ENCODE measurements around the gene RNASEL.
A peak's percentile ranks its signal among the peaks of the same experiment; 100 is the strongest.

The RNASEL gene

GRCh38 chr1:182589520-182589919 lies 464 bp upstream of the RNASEL start:
- ChIA-PET CTCF (interaction anchor here (0.6 to 2.3 kb wide), 6 partner anchors 9 to 214 kb away, joined by 3 to 14 read pairs (median 4); no protein-coding TSS in a partner anchor), POLR2A (no interaction called here)
- Histone ChIP-seq H3K4me3 (ENCODE audit: low read depth, low read length) (no peak overlapping the region), H3K4me1 (ENCODE audit: control insufficient read depth, insufficient read depth, low read length) (no peaks in the 10 kb centered on the region), H3K27ac (ENCODE audit: extremely low read depth, low read depth, low read length) (no peak overlapping the region), H3K36me3 (ENCODE audit: control insufficient read depth in 2 of 2, insufficient read depth in 1 of 2, low read length in 2 of 2) (no peaks in the 10 kb centered on the region), H3K9me3 (ENCODE audit: control insufficient read depth, insufficient read depth, low read depth, low read length) (no peaks in the 10 kb centered on the region)
- TF ChIP-seq ZNF133 (tag by site-specific recombination; IDR thresholded peaks at IDR 0.05) (no peak), KLF7 (tag by site-specific recombination; IDR thresholded peaks at IDR 0.05; ENCODE audit: borderline replicate concordance) (no peak), ZNF645 (tag by site-specific recombination; IDR thresholded peaks at IDR 0.05) (no peak), ZNF677 (tag by site-specific recombination; IDR thresholded peaks at IDR 0.05) (no peak), ZNF404 (tag by site-specific recombination; IDR thresholded peaks at IDR 0.05) (no peak), MYNN (tag by site-specific recombination; IDR thresholded peaks at IDR 0.05; ENCODE audit: borderline replicate concordance) (no peak), OVOL3 (tag by site-specific recombination; IDR thresholded peaks at IDR 0.05) (no peak), ZNF157 (tag by site-specific recombination; IDR thresholded peaks at IDR 0.05) (no peak), OSR2 (tag by site-specific recombination; IDR thresholded peaks at IDR 0.05) (no peak), ZNF768 (tag by site-specific recombination; IDR thresholded peaks at IDR 0.05) (no peak), ZNF549 (tag by site-specific recombination; IDR thresholded peaks at IDR 0.05) (no peak)
- TF ChIP-seq, protein P1, sequence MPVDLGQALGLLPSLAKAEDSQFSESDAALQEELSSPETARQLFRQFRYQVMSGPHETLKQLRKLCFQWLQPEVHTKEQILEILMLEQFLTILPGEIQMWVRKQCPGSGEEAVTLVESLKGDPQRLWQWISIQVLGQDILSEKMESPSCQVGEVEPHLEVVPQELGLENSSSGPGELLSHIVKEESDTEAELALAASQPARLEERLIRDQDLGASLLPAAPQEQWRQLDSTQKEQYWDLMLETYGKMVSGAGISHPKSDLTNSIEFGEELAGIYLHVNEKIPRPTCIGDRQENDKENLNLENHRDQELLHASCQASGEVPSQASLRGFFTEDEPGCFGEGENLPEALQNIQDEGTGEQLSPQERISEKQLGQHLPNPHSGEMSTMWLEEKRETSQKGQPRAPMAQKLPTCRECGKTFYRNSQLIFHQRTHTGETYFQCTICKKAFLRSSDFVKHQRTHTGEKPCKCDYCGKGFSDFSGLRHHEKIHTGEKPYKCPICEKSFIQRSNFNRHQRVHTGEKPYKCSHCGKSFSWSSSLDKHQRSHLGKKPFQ (tag by site-specific recombination; IDR thresholded peaks at IDR 0.05): no peak

GRCh38 chr1:182587666-182588499 lies 1.2 kb downstream of the RNASEL start:
- no peaks in the 10 kb centered on the region for H3K36me3 ChIP-seq (ENCODE audit: control insufficient read depth in 2 of 2, insufficient read depth in 1 of 2, low read length in 2 of 2)
- H3K4me1 ChIP-seq (ENCODE audit: control insufficient read depth, insufficient read depth, low read length): no peaks in the 10 kb centered on the region
- H3K9me3 ChIP-seq (ENCODE audit: control insufficient read depth, insufficient read depth, low read depth, low read length): no peaks in the 10 kb centered on the region
- H3K4me3 ChIP-seq (ENCODE audit: low read depth, low read length): peak overlapping the region; percentile 61; the same call in 1 of the 2 replicates
- POLR2A ChIA-PET: no interaction called here
- TF ChIP-seq ZNF23 (tag by site-specific recombination; IDR thresholded peaks at IDR 0.05; ENCODE audit: borderline replicate concordance): no peak
- no peak for TF ChIP-seq ZNF645 (tag by site-specific recombination; IDR thresholded peaks at IDR 0.05)
- no peak overlapping the region for H3K27ac ChIP-seq (ENCODE audit: extremely low read depth, low read depth, low read length)
- CTCF ChIA-PET: interaction anchor here (0.6 to 2.3 kb wide), 11 partner anchors 11 to 509 kb away, joined by 3 to 14 read pairs (median 4); no protein-coding TSS in a partner anchor

DNA sequence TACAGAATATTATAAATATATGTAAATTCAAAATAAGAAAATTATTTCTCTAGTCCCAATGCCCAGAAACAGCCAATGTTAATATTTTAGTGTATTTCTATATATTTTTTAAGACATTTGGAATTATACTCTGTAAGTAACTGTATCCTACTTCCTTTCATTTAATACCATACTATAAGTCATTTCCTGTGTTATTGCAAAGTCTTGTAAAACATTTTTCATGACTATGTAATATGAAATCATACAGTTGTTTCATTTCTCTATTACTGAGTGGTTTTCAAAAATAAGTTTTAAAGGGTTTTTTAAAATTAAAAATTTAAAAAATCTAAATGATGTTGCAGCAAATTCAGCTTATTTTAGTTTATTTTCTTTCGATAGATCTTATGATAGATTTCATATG lies 2.0 kb downstream of the RNASEL start:
- POLR2A ChIA-PET: no interaction called here
- TF ChIP-seq TRIM28 (IDR thresholded peaks at IDR 0.05; ENCODE audit: borderline replicate concordance, low read length) (no peak), ZNF121 (tag by site-specific recombination; IDR thresholded peaks at IDR 0.05) (no peak), ZNF549 (tag by site-specific recombination; IDR thresholded peaks at IDR 0.05) (no peak), ZNF701 (tag by site-specific recombination; IDR thresholded peaks at IDR 0.05) (no peak), ZNF626 (tag by site-specific recombination; IDR thresholded peaks at IDR 0.05) (no peak), GLI4 (tag by site-specific recombination; IDR thresholded peaks at IDR 0.05) (no peak), ZNF132 (tag by site-specific recombination; IDR thresholded peaks at IDR 0.05; ENCODE audit: borderline replicate concordance) (no peak), ZNF223 (tag by site-specific recombination; IDR thresholded peaks at IDR 0.05) (no peak), ZNF10 (tag by site-specific recombination; IDR thresholded peaks at IDR 0.05) (no peak)
- TF ChIP-seq, protein P2, sequence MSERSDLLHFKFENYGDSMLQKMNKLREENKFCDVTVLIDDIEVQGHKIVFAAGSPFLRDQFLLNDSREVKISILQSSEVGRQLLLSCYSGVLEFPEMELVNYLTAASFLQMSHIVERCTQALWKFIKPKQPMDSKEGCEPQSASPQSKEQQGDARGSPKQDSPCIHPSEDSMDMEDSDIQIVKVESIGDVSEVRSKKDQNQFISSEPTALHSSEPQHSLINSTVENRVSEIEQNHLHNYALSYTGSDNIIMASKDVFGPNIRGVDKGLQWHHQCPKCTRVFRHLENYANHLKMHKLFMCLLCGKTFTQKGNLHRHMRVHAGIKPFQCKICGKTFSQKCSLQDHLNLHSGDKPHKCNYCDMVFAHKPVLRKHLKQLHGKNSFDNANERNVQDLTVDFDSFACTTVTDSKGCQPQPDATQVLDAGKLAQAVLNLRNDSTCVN (tag by site-specific recombination; optimal IDR thresholded peaks at IDR 0.05): no peak
- TF ChIP-seq, protein P3, sequence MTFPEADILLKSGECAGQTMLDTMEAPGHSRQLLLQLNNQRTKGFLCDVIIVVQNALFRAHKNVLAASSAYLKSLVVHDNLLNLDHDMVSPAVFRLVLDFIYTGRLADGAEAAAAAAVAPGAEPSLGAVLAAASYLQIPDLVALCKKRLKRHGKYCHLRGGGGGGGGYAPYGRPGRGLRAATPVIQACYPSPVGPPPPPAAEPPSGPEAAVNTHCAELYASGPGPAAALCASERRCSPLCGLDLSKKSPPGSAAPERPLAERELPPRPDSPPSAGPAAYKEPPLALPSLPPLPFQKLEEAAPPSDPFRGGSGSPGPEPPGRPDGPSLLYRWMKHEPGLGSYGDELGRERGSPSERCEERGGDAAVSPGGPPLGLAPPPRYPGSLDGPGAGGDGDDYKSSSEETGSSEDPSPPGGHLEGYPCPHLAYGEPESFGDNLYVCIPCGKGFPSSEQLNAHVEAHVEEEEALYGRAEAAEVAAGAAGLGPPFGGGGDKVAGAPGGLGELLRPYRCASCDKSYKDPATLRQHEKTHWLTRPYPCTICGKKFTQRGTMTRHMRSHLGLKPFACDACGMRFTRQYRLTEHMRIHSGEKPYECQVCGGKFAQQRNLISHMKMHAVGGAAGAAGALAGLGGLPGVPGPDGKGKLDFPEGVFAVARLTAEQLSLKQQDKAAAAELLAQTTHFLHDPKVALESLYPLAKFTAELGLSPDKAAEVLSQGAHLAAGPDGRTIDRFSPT (tag by site-specific recombination; IDR thresholded peaks at IDR 0.05): no peak

More for the DNA sequence above, 2.0 kb downstream of the RNASEL start:
- Histone ChIP-seq H3K4me3 (ENCODE audit: low read depth, low read length) (no peak overlapping the region), H3K36me3 (ENCODE audit: control insufficient read depth in 2 of 2, insufficient read depth in 1 of 2, low read length in 2 of 2) (peaks cover 0 to 6% of the 10 kb centered on the region in 2 experiments; a peak in 1 of 3 replicates), H3K4me1 (ENCODE audit: control insufficient read depth, insufficient read depth, low read length) (no peaks in the 10 kb centered on the region), H3K27ac (ENCODE audit: extremely low read depth, low read depth, low read length) (no peak overlapping the region), H3K9me3 (ENCODE audit: control insufficient read depth, insufficient read depth, low read depth, low read length) (no peaks in the 10 kb centered on the region)
- CTCF ChIA-PET: interaction anchor here (1.0 to 2.3 kb wide), 3 partner anchors 12 to 196 kb away, joined by 3 to 10 read pairs (median 6); no protein-coding TSS in a partner anchor

Measured in HEK293 (cell line).